Hematopoietic multipotent progenitor cell (in vitro differentiated cells): ENCODE measurements around the gene FABP3. TPM values are rescaled to one million over a fixed set of nuclear protein-coding genes. Genes with fewer than 3 reads are reported as not detected.
"Not testable (repeated sequence)": the region's sequence is repeated elsewhere in the genome, so short reads cannot be mapped to it uniquely, and the experiment has no call there.

Experiments
- DNase-seq, 3 donors: peaks; one replicate each; pipeline ENCODE4 v3.0.0-alpha.2; 2011 to 2015; ENCODE audit warnings: low read depth in 2 of 3, low spot score in 2 of 3
- total RNA-seq: library from RNA; depleted of rRNA; stranded (reverse); fragments of >200 nt; gene quantifications from one replicate; pipeline ENCODE4 v1.2.3, GENCODE V29; 2012

FABP3 gene
- total RNA-seq, 1 donor = not detected

- no peak for DNase-seq
Observed at GRCh38 chr1:31399976-31400375, 27.1 kb upstream of the FABP3 start.

GRCh38 chr1:31398246-31398645, 25.4 kb upstream of the FABP3 start:
- no peak for DNase-seq

- DNase-seq = no peak
Observed at GRCh38 chr1:31397360-31398095, 24.7 kb upstream of the FABP3 start.

GRCh38 chr1:31396633-31397351, 23.9 kb upstream of the FABP3 start:
- DNase-seq = no peak

- peak; percentile 53 to 83 (median 80) for DNase-seq
Observed at GRCh38 chr1:31394584-31395193, 21.8 kb upstream of the FABP3 start.

- DNase-seq = no peak
Observed at GRCh38 chr1:31393463-31393862, 20.6 kb upstream of the FABP3 start.

GRCh38 chr1:31390071-31390470, 17.2 kb upstream of the FABP3 start:
- no peak for DNase-seq

GRCh38 chr1:31389616-31390015, 16.7 kb upstream of the FABP3 start:
- no peak for DNase-seq

GRCh38 chr1:31387612-31388011, 14.7 kb upstream of the FABP3 start:
- DNase-seq = no peak

GRCh38 chr1:31386576-31387243, 13.8 kb upstream of the FABP3 start:
- DNase-seq = not testable (repeated sequence)

- DNase-seq = no peak
Observed at GRCh38 chr1:31383967-31384366, 11.1 kb upstream of the FABP3 start.

- no peak for DNase-seq
Observed at GRCh38 chr1:31382379-31382989, 9.6 kb upstream of the FABP3 start.

GRCh38 chr1:31381394-31382294, 8.8 kb upstream of the FABP3 start:
- DNase-seq = no peak

GRCh38 chr1:31380181-31380580, 7.3 kb upstream of the FABP3 start:
- DNase-seq = no peak

- no peak for DNase-seq
Observed at GRCh38 chr1:31378001-31378400, 5.1 kb upstream of the FABP3 start.

- DNase-seq = no peak
Observed at GRCh38 chr1:31377364-31377863, 4.5 kb upstream of the FABP3 start.

GRCh38 chr1:31376375-31377134, 3.7 kb upstream of the FABP3 start:
- DNase-seq = no peak

- DNase-seq = no peak
Observed at GRCh38 chr1:31374511-31375196, 1.8 kb upstream of the FABP3 start.
